DOHH2 (cell line): ENCODE results near the gene GBGT1.

Experiments used
- H3F3A ChIP-seq: fragments of 200-600 bp; sonication (generic), shearing (Covaris generic); 2 replicates; pipeline ENCODE4 v1.6.0; 2016; ENCODE audit warnings: antibody characterized with exemption, mild to moderate bottlenecking; ENCODE audit not compliant: control insufficient read depth, insufficient read depth
- H3K27ac ChIP-seq: fragments of 200-600 bp; sonication (generic); 2 replicates; pipeline ENCODE4 v1.5.1; 2014; ENCODE audit warnings: low read depth, mild to moderate bottlenecking, low read length, moderate library complexity
- H3K27me3 ChIP-seq: fragments of 200-600 bp; sonication (generic); 2 replicates; pipeline ENCODE4 v1.6.1; 2014; ENCODE audit warnings: mild to moderate bottlenecking, low read length, mixed read lengths; ENCODE audit not compliant: control insufficient read depth
- H3K36me3 ChIP-seq: fragments of 200-600 bp; sonication (generic); 2 replicates; pipeline ENCODE4 v1.6.1; 2014; ENCODE audit warnings: mild to moderate bottlenecking, low read length, moderate library complexity, mixed read lengths; ENCODE audit not compliant: control insufficient read depth
- H3K4me1 ChIP-seq: fragments of 200-600 bp; sonication (generic); 2 replicates; pipeline ENCODE4 v1.6.1; 2014; ENCODE audit warnings: mild to moderate bottlenecking, low read length, mixed read lengths; ENCODE audit not compliant: control insufficient read depth
- H3K4me2 ChIP-seq: fragments of 200-600 bp; sonication (generic); 2 replicates; pipeline ENCODE4 v1.6.0; 2014; ENCODE audit warnings: mild to moderate bottlenecking, low read length, moderate library complexity
- H3K4me3 ChIP-seq: fragments of 200-600 bp; sonication (generic); 2 replicates; pipeline ENCODE4 v1.5.1; 2014; ENCODE audit warnings: mild to moderate bottlenecking, low read length, mixed read lengths
- H3K79me2 ChIP-seq: fragments of 200-600 bp; sonication (generic); 2 replicates; pipeline ENCODE4 v1.6.1; 2014; ENCODE audit warnings: mild to moderate bottlenecking, low read length, mixed read lengths; ENCODE audit not compliant: control insufficient read depth
- H3K9me2 ChIP-seq: fragments of 200-600 bp; sonication (generic); replicated peaks from 2 replicates; pipeline ENCODE4 v1.6.1; 2014; ENCODE audit warnings: mild to moderate bottlenecking, low read length, mixed read lengths; ENCODE audit not compliant: control insufficient read depth
- H3K9me3 ChIP-seq: fragments of 200-600 bp; sonication (generic); 2 replicates; pipeline ENCODE4 v1.6.1; 2014; ENCODE audit warnings: antibody characterized with exemption, low read length, mixed read lengths; ENCODE audit not compliant: control insufficient read depth, insufficient read depth
- H4K20me1 ChIP-seq: fragments of 200-600 bp; sonication (generic); 2 replicates; pipeline ENCODE4 v1.6.0; 2014; ENCODE audit warnings: low read depth, mild to moderate bottlenecking, antibody characterized with exemption, low read length, moderate library complexity; ENCODE audit not compliant: control insufficient read depth, insufficient read depth
- EZH2phosphoT487 ChIP-seq: fragments of 200-600 bp; sonication (generic); IDR thresholded peaks from 2 replicates; pipeline ENCODE4 v1.6.1; 2017; ENCODE audit warnings: borderline replicate concordance, mild to moderate bottlenecking, antibody characterized with exemption, low read length, moderate library complexity, mixed read lengths
- TF ChIP-seq, protein P1 (sequence below): fragments of 200-600 bp; sonication (generic); IDR thresholded peaks from one replicate; pipeline ENCODE4 v1.5.1; 2014; ENCODE audit warnings: antibody characterized with exemption, mild to moderate bottlenecking, low read depth, low read length; ENCODE audit not compliant: poor library complexity, severe bottlenecking

GBGT1 gene

DNA sequence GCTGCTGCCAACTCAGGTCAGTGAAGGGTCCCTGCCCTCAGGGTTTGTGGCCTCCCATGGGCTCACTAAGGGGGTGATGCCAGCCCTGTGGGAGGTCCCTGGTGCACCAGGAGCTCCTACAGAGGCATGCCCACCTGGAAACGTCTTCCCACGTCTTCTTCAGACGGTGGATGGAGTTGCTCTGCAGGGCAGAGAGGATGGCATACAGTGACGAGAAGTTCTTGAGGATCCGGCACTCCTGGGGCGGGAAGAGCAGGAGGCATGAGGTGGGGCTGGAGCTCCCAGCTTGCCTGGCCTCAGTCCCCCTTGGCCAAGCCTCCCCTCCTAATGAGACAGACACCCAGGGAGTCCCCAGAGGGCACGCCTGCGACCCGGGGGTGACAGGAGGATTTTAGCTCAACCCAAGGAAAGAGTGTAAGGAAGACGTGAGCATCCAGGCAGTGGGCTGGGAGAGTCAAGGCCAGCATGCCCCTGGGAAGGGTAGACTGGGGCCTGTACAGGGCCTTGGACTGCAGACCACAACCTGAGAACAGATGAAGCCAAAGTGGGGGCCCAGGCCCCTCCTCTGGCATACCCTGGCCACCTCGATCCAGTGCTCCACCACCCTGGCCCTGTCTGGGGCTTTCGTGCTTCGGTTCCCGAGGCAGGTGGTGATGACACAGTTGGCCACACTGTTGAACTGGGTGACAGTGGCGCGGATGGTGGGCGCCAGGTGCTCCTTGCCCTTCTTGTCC, 57.0 kb downstream of the GBGT1 start:
- Histone ChIP-seq H3K36me3 (peaks cover 69% of the 10 kb centered on the region), H3K27ac (no peak overlapping the region), H3K9me3 (no peaks in the 10 kb centered on the region), H3K4me1 (no peaks in the 10 kb centered on the region), H3K9me2 (no peaks in the 10 kb centered on the region), H3F3A (no peaks in the 10 kb centered on the region), H4K20me1 (no peaks in the 10 kb centered on the region), H3K4me2 (no peak overlapping the region), H3K79me2 (no peaks in the 10 kb centered on the region), H3K4me3 (no peak overlapping the region), H3K27me3 (no peaks in the 10 kb centered on the region)
- TF ChIP-seq, protein P1, sequence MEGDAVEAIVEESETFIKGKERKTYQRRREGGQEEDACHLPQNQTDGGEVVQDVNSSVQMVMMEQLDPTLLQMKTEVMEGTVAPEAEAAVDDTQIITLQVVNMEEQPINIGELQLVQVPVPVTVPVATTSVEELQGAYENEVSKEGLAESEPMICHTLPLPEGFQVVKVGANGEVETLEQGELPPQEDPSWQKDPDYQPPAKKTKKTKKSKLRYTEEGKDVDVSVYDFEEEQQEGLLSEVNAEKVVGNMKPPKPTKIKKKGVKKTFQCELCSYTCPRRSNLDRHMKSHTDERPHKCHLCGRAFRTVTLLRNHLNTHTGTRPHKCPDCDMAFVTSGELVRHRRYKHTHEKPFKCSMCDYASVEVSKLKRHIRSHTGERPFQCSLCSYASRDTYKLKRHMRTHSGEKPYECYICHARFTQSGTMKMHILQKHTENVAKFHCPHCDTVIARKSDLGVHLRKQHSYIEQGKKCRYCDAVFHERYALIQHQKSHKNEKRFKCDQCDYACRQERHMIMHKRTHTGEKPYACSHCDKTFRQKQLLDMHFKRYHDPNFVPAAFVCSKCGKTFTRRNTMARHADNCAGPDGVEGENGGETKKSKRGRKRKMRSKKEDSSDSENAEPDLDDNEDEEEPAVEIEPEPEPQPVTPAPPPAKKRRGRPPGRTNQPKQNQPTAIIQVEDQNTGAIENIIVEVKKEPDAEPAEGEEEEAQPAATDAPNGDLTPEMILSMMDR, result no peak
- no peak for TF ChIP-seq EZH2phosphoT487

DNA sequence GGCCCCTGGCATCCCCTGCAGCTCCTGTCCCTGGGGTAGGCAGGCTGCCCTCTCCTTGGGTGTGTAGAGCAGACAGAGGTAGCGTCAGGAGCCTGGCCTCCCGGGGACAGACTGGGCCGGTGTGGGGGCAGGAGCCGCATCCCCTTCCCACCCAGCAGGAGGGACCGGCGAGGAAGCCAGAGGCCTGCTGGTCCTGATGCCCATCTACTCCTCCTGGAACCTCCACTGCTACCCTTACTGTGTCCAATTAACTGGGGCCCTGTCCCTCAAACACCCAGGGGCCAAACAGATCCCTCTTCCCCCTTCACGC, 58.3 kb downstream of the GBGT1 start:
- Histone ChIP-seq H3K4me1 (no peaks in the 10 kb centered on the region), H3K27ac (no peak overlapping the region), H3K4me3 (no peak overlapping the region), H3K79me2 (no peaks in the 10 kb centered on the region), H3K36me3 (peaks cover 81% of the 10 kb centered on the region), H3K9me2 (no peaks in the 10 kb centered on the region), H3K4me2 (no peak overlapping the region), H3K9me3 (no peaks in the 10 kb centered on the region), H4K20me1 (no peaks in the 10 kb centered on the region), H3F3A (no peaks in the 10 kb centered on the region), H3K27me3 (no peaks in the 10 kb centered on the region)
- TF ChIP-seq, protein P1, result no peak
- no peak for TF ChIP-seq EZH2phosphoT487

DNA sequence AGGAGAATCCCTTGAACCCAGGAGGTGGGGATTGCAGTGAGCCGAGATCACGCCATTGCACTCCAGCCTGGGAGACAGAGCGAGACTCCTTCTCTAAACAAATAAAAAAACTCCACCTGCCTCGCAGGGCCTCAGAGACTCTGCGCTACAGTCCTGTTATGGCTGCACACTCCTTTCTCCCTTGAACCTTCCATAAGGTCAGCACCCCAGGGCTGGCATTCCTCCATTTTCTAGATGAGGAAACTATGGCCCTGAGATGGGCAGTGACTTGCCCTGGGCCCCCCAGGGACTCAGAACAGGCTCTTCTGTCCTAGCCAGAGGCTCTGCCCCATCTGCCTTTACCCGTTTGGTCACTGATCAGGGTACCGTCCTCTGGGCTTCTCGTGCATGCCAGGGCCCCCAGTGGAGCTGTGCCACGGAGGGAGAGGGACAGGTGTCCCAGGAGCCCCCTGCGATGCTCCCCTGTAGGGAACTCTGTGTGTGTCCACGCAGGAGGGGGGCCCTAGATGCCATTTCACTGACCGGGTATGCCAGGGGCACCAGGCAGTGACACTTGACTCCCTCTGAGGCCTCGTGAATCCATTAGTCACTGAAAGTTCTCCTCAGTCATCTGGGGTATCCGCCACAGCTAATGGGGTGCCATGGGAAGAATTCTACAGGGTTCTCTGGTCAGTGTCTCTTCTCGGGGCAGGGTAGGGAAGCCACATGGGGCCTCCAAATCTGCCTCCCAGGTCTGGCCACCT, 58.8 kb downstream of the GBGT1 start:
- H3K4me1 ChIP-seq, result no peaks in the 10 kb centered on the region
- H3K27ac ChIP-seq, result no peak overlapping the region
- no peak overlapping the region for H3K4me3 ChIP-seq
- H3F3A ChIP-seq, result no peaks in the 10 kb centered on the region
- no peaks in the 10 kb centered on the region for H3K9me2 ChIP-seq
- peaks cover 82% of the 10 kb centered on the region for H3K36me3 ChIP-seq
- TF ChIP-seq, protein P1, result no peak
- no peak for TF ChIP-seq EZH2phosphoT487
- H3K4me2 ChIP-seq, result no peak overlapping the region
- no peaks in the 10 kb centered on the region for H3K79me2 ChIP-seq
- H3K9me3 ChIP-seq, result no peaks in the 10 kb centered on the region
- no peaks in the 10 kb centered on the region for H3K27me3 ChIP-seq
- H4K20me1 ChIP-seq, result no peaks in the 10 kb centered on the region
